Activated CD8-positive, alpha-beta memory T cell treated with anti-CD3 and anti-CD28 coated beads for 1 hour (primary cell): ENCODE measurements around the gene USP28.
"Not testable (repeated sequence)": the region's sequence is repeated elsewhere in the genome, so short reads cannot be mapped to it uniquely, and the experiment has no call there.

Experiments
- DNase-seq, 2 donors: peaks; one replicate each; pipeline ENCODE4 v3.0.0-alpha.2; 2020; ENCODE audit warnings: low read depth in 1 of 2; ENCODE audit errors: extremely low read depth in 1 of 2

The USP28 gene

GRCh38 chr11:113879446-113879845, 4.1 kb upstream of the USP28 start:
- DNase-seq = not testable (repeated sequence)

GRCh38 chr11:113877670-113878055, 2.3 kb upstream of the USP28 start:
- DNase-seq = no peak

GRCh38 chr11:113876798-113877669, 1.7 kb upstream of the USP28 start:
- no peak for DNase-seq

GRCh38 chr11:113876074-113876797, 864 bp upstream of the USP28 start:
- no peak for DNase-seq

GRCh38 chr11:113874581-113875233, 665 bp downstream of the USP28 start:
- DNase-seq = no peak

- no peak for DNase-seq
Measured at GRCh38 chr11:113874096-113874495, 1.3 kb downstream of the USP28 start.

GRCh38 chr11:113873236-113873626, 2.1 kb downstream of the USP28 start:
- no peak for DNase-seq

- DNase-seq = no peak
Measured at GRCh38 chr11:113871336-113871735, 4.0 kb downstream of the USP28 start.

GRCh38 chr11:113867843-113868503, 7.4 kb downstream of the USP28 start:
- DNase-seq = no peak

GRCh38 chr11:113865873-113866272, 9.5 kb downstream of the USP28 start:
- no peak for DNase-seq

GRCh38 chr11:113864410-113864809, 11.0 kb downstream of the USP28 start:
- DNase-seq = no peak

- DNase-seq = no peak
Measured at GRCh38 chr11:113862435-113862834, 12.9 kb downstream of the USP28 start.

GRCh38 chr11:113859665-113860064, 15.7 kb downstream of the USP28 start:
- DNase-seq = no peak

- DNase-seq = no peak
Measured at GRCh38 chr11:113856966-113857759, 18.2 kb downstream of the USP28 start.

GRCh38 chr11:113855803-113856202, 19.6 kb downstream of the USP28 start:
- DNase-seq = no peak

GRCh38 chr11:113850188-113850587, 25.2 kb downstream of the USP28 start:
- no peak for DNase-seq

GRCh38 chr11:113849713-113850112, 25.7 kb downstream of the USP28 start:
- no peak for DNase-seq

- no peak for DNase-seq
Measured at GRCh38 chr11:113847580-113847979, 27.8 kb downstream of the USP28 start.

GRCh38 chr11:113847111-113847510, 28.3 kb downstream of the USP28 start:
- DNase-seq = no peak

GRCh38 chr11:113841691-113842090, 33.7 kb downstream of the USP28 start:
- no peak for DNase-seq
